HL-60 (cell line): ENCODE measurements around the gene COMMD1.

Experiments used
- CTCF ChIP-seq: IDR thresholded peaks from one replicate; pipeline ENCODE4 v1.5.1; 2011; ENCODE audit warnings: low read length, control low read depth, inconsistent platforms; ENCODE audit not compliant: insufficient read depth
- POLR2AphosphoS5 ChIP-seq: IDR thresholded peaks from 2 replicates; pipeline ENCODE4 v1.6.1; 2012; ENCODE audit warnings: low read depth

GRCh38 chr2:62177392-62178049 lies 272.0 kb downstream of the COMMD1 start:
- no peak for TF ChIP-seq POLR2AphosphoS5
- no peak for TF ChIP-seq CTCF
